HuH-7.5 (cell line): ENCODE measurements around the gene EID1.
"Not testable (repeated sequence)": the region's sequence is repeated elsewhere in the genome, so short reads cannot be mapped to it uniquely, and the experiment has no call there.

Experiments used
- DNase-seq: peaks from one replicate; pipeline ENCODE4 v3.0.0; 2011; ENCODE audit warnings: low spot score

The EID1 gene

DNA sequence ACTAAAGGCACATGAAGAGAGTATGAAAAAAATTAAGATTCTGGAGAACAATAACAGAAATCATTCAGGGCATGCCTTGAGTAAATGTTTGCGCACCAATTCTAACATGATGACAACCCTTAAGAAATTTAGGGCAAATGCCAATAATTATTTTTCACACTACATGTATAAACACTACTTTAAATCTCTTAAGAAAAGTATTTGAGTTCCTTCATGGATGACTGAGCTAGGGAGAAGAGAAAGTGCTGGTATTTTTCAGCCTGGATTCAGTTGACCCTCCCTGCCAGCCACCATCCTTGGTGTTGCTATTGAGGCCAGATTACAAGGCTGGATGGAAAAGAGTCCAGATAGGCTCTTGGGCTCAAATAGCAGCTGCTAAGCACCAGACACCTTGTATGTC is 8.0 kb upstream of the EID1 start:
- DNase-seq = no peak

- DNase-seq = no peak
Observed at GRCh38 chr15:48871542-48871941, 6.4 kb upstream of the EID1 start.

- no peak for DNase-seq
Observed at GRCh38 chr15:48872632-48873031, 5.3 kb upstream of the EID1 start.

- DNase-seq = no peak
Observed at GRCh38 chr15:48875241-48875960, 2.5 kb upstream of the EID1 start.

GRCh38 chr15:48876057-48876456 is 1.9 kb upstream of the EID1 start:
- DNase-seq = no peak

- no peak for DNase-seq
Observed at GRCh38 chr15:48880070-48880634, 2.2 kb downstream of the EID1 start.

GRCh38 chr15:48883699-48884098 is 5.8 kb downstream of the EID1 start:
- DNase-seq = no peak

DNA sequence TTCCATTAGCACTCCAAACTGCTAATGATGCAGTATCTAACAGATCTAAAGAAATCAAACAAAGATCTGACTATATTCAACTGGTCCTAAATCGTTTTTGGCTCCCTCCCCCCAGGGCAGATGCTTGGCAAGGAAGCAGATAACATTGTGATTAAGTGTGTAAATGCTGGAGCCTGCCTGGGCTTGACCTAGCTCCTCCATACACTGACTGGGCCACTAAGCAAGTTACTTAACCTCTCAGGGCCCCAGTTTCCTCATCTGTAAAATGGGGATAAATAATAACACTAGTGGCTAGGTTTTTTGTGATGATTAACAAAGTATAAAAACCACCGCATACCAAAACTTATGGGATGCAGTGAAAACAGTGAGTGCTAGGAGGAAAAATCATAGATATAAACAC is 9.2 kb downstream of the EID1 start:
- DNase-seq = no peak

DNA sequence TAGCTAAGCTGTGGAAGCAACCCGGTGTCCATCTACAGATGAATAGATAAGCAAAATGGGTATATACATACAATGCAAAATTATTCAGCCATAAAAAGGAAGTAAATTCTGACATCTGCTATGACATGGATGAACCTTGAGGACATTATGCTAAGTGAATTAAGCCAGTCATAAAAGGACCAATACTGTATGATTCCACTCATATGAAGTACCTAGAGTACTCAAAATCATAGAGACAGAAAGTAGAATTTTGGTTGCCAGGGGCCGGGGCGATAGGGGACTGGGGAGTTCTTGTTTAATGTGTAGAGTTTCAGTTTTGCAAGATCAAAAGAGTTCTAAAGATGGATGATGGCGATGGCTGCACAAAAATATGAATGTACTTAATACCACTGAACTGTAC is 10.3 kb downstream of the EID1 start:
- no peak for DNase-seq

DNA sequence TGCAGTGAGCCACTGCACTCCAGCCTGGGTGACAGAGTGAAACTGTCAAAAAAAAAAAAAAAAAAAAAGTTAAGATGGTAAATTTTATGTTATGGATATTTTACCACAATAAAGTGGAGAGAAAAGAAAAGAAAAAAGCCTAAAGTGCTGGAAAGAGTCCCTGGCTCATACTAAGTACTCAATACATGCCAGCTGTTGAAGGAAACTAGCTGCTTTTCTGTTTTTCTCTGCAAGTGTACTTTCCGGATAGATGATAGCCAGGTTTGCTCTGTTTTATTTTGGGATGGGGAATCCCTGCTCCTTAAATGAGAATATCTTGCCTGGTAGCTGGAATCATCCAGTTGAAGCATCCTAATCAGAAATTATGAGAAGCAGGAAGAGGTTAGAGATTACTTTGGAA is 10.9 kb downstream of the EID1 start:
- no peak for DNase-seq

GRCh38 chr15:48889925-48890324 is 12.0 kb downstream of the EID1 start:
- no peak for DNase-seq

GRCh38 chr15:48890375-48890972 is 12.5 kb downstream of the EID1 start:
- DNase-seq = no peak

DNA sequence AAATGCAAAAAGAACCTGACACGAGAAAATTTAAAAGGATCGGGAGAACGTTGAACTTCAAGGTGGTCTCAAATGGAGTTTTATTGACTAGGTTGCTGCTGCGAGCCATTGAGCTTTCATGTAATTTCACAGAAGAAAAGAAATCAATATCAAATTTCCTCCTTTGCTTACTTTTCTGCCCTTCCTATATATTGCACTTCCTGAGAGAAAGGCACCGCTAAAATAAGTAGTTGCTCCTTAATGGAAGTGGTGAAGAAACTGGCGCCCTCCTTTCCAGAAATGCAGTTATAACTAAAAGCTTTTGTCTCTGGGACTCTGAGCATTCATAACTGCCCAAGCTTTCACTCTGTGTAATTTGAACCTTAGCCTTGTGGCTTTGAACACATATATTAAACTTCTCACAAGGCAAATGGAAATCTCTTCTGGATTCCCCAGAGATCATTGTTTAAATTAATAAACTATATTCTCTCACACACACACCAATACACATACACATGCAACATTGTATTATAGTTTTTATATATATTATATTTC is 13.4 kb downstream of the EID1 start:
- no peak for DNase-seq

DNA sequence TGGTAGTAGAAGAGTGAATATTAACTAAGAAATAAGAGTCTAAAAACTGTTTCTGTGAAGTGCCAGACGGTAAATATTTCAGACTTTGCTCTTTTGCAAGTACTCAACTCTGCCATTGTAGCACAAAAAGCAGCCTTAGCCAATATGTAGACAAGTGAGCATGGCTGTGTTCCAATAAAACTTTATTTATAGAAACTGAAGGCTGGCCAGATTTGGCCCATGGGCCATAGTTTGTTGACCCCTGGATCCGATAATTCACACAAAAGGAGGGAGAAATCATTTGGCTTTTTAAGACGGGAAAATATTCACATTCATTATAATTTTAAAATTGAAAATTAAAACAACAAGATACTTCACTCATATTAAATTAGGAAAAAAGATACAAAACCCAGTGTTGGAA is 15.4 kb downstream of the EID1 start:
- DNase-seq = no peak

DNA sequence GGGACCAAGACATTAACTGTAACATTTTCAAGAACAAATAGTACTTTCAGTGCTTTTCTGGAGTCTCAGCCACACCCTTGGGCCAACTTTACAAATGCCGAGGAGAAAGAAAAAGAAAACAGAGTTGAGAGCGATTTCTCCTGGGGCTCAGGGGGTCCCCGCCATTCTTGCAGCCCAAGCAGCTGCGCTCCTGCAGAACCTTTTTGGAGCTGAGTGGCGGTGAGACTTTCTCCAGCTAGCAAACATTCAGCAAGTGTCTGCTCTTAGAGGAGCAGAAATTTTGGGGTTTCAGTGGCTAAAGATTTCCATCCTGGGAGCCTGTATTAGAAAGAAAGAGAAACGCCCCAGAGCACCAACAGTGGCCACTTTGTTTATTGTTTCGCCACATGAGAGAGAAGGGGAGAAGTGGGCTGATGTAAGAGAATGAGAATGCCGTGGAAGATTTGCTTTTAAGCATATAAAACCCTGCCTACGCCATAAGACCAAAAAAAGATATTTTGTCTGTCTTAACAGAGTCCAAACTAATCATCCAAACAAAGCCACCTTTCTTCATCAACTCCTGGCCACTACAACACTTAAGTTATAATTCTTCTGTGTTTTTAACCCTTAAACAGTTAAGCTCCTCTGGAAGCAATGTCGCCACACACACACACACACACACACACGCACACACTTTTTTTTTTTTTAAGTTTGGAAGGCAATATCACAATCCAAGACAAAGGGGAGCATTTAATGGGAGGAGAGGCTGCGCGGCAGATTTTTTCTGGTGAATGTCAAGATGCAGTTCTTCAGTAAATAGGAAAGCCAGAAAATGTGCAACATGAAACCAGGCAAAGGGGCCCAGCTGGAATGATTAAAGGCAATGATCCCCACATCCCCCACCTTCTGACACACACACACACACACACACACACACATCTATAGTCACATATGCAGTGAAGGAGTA is 19.2 kb downstream of the EID1 start:
- no peak for DNase-seq

- no peak for DNase-seq
Observed at GRCh38 chr15:48898032-48898431, 20.1 kb downstream of the EID1 start.

GRCh38 chr15:48898446-48898845 is 20.5 kb downstream of the EID1 start:
- no peak for DNase-seq

DNA sequence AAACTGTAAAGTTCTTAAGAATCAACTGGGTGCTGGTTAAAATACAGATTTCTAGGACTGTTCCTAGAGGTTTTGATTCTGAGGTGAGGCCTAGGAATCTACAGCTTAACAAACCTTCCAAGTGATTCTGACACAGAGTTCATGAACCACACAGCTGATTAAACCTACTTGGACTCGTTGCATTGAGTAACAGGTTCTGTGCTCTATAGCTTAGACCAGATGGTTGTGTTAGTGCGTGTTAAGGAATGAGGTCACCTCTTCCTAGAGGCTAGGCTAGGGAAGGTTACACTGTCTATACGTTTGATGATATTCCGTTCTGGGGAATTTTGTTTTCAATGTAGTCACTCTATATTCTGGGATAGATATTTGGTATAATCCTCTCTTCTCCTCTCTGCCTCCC is 21.9 kb downstream of the EID1 start:
- no peak for DNase-seq

DNA sequence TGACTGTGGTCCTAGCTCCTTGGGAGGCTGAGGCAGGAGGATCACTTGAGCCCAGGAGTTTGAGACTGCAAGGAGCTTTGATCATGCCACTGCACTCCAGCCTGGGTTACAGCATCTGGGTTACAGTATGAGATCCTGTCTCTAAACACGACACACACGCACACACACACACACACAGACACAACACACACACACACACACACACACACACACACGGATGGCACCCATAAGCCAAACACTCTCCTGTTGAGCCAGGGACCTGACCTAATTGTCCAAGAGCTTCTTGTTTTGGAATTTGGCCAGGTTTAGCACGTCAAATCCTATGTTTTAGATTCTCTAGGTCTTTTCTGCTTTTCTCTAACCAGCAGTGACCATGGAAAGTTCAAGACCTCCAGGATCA is 26.8 kb downstream of the EID1 start:
- DNase-seq = no peak

DNA sequence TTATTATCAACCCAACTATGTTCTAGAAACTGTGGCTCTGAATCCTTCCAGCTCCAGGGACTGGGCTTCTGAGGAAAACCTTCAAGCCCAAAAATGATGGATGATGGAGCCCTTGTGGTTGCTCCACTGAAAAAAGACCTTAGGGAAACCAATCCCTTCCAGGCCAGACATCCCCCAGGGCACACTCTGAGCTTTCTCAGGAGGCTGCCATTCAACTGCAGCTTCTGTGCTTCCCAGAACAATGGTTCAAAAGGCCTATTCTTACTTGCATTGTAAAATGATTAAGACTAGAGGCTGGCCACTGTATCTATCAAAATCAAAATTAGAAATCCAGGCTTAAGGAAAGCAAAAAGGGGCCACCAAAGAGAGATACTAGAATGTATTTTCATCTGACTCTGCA is 27.3 kb downstream of the EID1 start:
- DNase-seq = no peak

DNA sequence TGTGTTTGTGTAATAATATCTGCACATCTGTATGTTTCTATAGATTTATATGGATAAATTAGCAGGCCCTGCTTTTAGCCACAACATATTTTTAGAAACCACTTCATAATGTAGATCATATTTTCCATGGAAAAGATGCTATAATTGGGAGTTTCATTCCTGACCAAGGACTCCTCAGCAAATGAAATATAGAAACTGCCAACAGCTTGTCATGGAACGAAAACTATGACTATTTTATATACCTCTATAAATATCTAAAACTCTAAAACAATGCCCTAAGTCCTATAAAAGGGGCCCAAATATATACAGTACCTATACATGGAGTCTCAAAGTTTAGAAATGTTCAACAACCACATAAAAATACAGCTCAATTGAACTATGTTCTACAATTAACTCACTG is 27.9 kb downstream of the EID1 start:
- DNase-seq = no peak

GRCh38 chr15:48909313-48909712 is 31.4 kb downstream of the EID1 start:
- DNase-seq = not testable (repeated sequence)
